T-helper 2 cell treated with Interferon-gamma antibody and Interleukin-4, amounts not matched to agents 100 ng/mL and 5 ng/mL, for 36 hours (primary cell): ENCODE data around the gene OPRM1. TPM values are rescaled to one million over a fixed set of nuclear protein-coding genes. Genes with fewer than 3 reads are reported as not detected.

ENCODE experiments used
- intact Hi-C: fragments of 100-400 bp; cut with micrococcal nuclease; formaldehyde crosslinking; loops from one replicate; pipeline ENCODE4 v1.15.1; 2023
- total RNA-seq: library from RNA; stranded (reverse); gene quantifications from 2 replicates; pipeline ENCODE4 v1.2.3, GENCODE V29; 2022

OPRM1 gene
- total RNA-seq, 1 donor from 2014 or later, result not detected

GRCh38 chr6:154202339-154202738 lies 163.3 kb downstream of the OPRM1 start:
- intact Hi-C loops, result no loop called here

GRCh38 chr6:154202958-154203357 lies 163.9 kb downstream of the OPRM1 start:
- intact Hi-C loops, result no loop called here

GRCh38 chr6:154206141-154206540 lies 167.1 kb downstream of the OPRM1 start:
- intact Hi-C loops, result no loop called here

- intact Hi-C loops, result no loop called here
Measured at GRCh38 chr6:154206996-154207395, 168.0 kb downstream of the OPRM1 start.

GRCh38 chr6:154209555-154209954 lies 170.5 kb downstream of the OPRM1 start:
- intact Hi-C loops, result no loop called here

- intact Hi-C loops, result no loop called here
Measured at GRCh38 chr6:154210678-154211077, 171.6 kb downstream of the OPRM1 start.

GRCh38 chr6:154213782-154214181 lies 174.7 kb downstream of the OPRM1 start:
- intact Hi-C loops, result no loop called here

GRCh38 chr6:154218301-154218700 lies 179.3 kb downstream of the OPRM1 start:
- intact Hi-C loops, result no loop called here

GRCh38 chr6:154218787-154219186 lies 179.7 kb downstream of the OPRM1 start:
- intact Hi-C loops, result no loop called here

- intact Hi-C loops, result no loop called here
Measured at GRCh38 chr6:154219250-154219649, 180.2 kb downstream of the OPRM1 start.

GRCh38 chr6:154222716-154223115 lies 183.7 kb downstream of the OPRM1 start:
- intact Hi-C loops, result no loop called here

- intact Hi-C loops, result no loop called here
Measured at GRCh38 chr6:154223296-154223695, 184.3 kb downstream of the OPRM1 start.

GRCh38 chr6:154226461-154226860 lies 187.4 kb downstream of the OPRM1 start:
- intact Hi-C loops, result no loop called here

GRCh38 chr6:154227862-154228520 lies 189.0 kb downstream of the OPRM1 start:
- intact Hi-C loops, result no loop called here

GRCh38 chr6:154228521-154228905 lies 189.5 kb downstream of the OPRM1 start:
- intact Hi-C loops, result no loop called here

GRCh38 chr6:154229786-154230185 lies 190.7 kb downstream of the OPRM1 start:
- intact Hi-C loops, result loop anchor here (2.0 to 5.0 kb wide), 4 partner anchors 17 to 503 kb away; partner anchors contain the start of gene SCAF8

- intact Hi-C loops, result loop anchor here (2.0 to 5.0 kb wide), 4 partner anchors 16 to 502 kb away; partner anchors contain the start of gene SCAF8
Measured at GRCh38 chr6:154230393-154230792, 191.4 kb downstream of the OPRM1 start.

GRCh38 chr6:154230910-154231595 lies 192.0 kb downstream of the OPRM1 start:
- intact Hi-C loops, result loop anchor here (1.0 to 5.0 kb wide), 6 partner anchors 9 to 501 kb away; partner anchors contain the start of gene SCAF8

- intact Hi-C loops, result loop anchor here (5.0 kb wide), 2 partner anchors 75 to 500 kb away; partner anchors contain the start of gene SCAF8
Measured at GRCh38 chr6:154232013-154232910, 193.2 kb downstream of the OPRM1 start.

- intact Hi-C loops, result loop anchor here (5.0 kb wide), 2 partner anchors 76 to 499 kb away; partner anchors contain the start of gene SCAF8
Measured at GRCh38 chr6:154233383-154233782, 194.3 kb downstream of the OPRM1 start.

- intact Hi-C loops, result loop anchor here (1.0 to 5.0 kb wide), 3 partner anchors 11 to 498 kb away; partner anchors contain the start of gene SCAF8
Measured at GRCh38 chr6:154234019-154234772, 195.2 kb downstream of the OPRM1 start.
